ENCODE measurements around the gene AP1B1. TPM values are rescaled to one million over a fixed set of nuclear protein-coding genes. Genes with fewer than 3 reads are reported as not detected.

Gene AP1B1
- total and polyA plus RNA-seq, 2 of the 4 experiments (the other 2 are of a cell fraction) = 55.7 to 70.8 TPM

GRCh38 chr22:29396126-29396525 is 7.8 kb upstream of the AP1B1 start:
- Histone ChIP-seq H4K20me1 (ENCODE audit: insufficient read depth, low read length) (no peaks in the 10 kb centered on the region), H3K4me2 (ENCODE audit: low read depth, low read length) (no peak overlapping the region), H3K4me1 (ENCODE audit: control insufficient read depth, insufficient read depth, low read length) (no peaks in the 10 kb centered on the region), H4K91ac (ENCODE audit: insufficient read depth, low read depth, low read length) (no peak overlapping the region), H3K79me1 (ENCODE audit: low read depth in 1 of 2, low read length in 2 of 2) (no peaks in the 10 kb centered on the region), H3K23ac (ENCODE audit: low read depth, low read length) (no peak overlapping the region), H3K4ac (ENCODE audit: low read depth, low read length) (no peak overlapping the region), H3K14ac (replicated peaks; ENCODE audit: low read depth, low read length) (no peak overlapping the region), H3K4me3 (ENCODE audit: insufficient read depth, low read depth, low read length) (no peak overlapping the region), H2AK9ac (replicated peaks; ENCODE audit: low read depth, low read length, poor library complexity) (no peak overlapping the region), H3K27me3 (ENCODE audit: control insufficient read depth, insufficient read depth, low read length) (peaks cover 15% of the 10 kb centered on the region), H3K9ac (ENCODE audit: low read depth, low read length) (no peak overlapping the region), H2BK15ac (ENCODE audit: low read depth, low read length) (no peak overlapping the region), H3K36me3 (ENCODE audit: control insufficient read depth, insufficient read depth, low read length) (no peaks in the 10 kb centered on the region), H2AK5ac (ENCODE audit: low read depth, low read length) (no peak overlapping the region), H2BK120ac (ENCODE audit: low read depth, low read length) (no peak overlapping the region), H3K27ac (ENCODE audit: insufficient read depth, low read length) (no peak overlapping the region), H2AFZ (replicated peaks; ENCODE audit: low read length, poor library complexity) (no peak overlapping the region), H2BK20ac (ENCODE audit: low read depth, low read length) (no peak overlapping the region), H2BK5ac (ENCODE audit: low read depth, low read length, poor library complexity, severe bottlenecking) (no peak overlapping the region), H4K5ac (ENCODE audit: low read depth, low read length) (no peak overlapping the region), H4K8ac (ENCODE audit: low read depth in 2 of 2, low read length in 2 of 2) (no peak overlapping the region), H3K9me3 (ENCODE audit: control insufficient read depth, insufficient read depth, low read length) (no peaks in the 10 kb centered on the region), H3K18ac (ENCODE audit: low read depth, low read length) (no peak overlapping the region), H3K56ac (ENCODE audit: extremely low read depth, insufficient read depth, low read length) (no peak overlapping the region), H3K9me1 (ENCODE audit: insufficient read depth, low read length) (no peaks in the 10 kb centered on the region)
- TF ChIP-seq RCOR1 (IDR thresholded peaks at IDR 0.05; ENCODE audit: insufficient replicate concordance, low read length) = no peak
- no peak for TF ChIP-seq MAZ (IDR thresholded peaks at IDR 0.05; ENCODE audit: borderline replicate concordance, low read depth, low read length)
- TF ChIP-seq SMC3 (IDR thresholded peaks at IDR 0.05; ENCODE audit: low read depth, low read length) = no peak
- no peak for TF ChIP-seq MAFK (IDR thresholded peaks at IDR 0.05; ENCODE audit: low read depth, low read length)
- no peak for TF ChIP-seq MXI1 (IDR thresholded peaks at IDR 0.05; ENCODE audit: borderline replicate concordance, low read depth, low read length)
- no peak for TF ChIP-seq NFE2L2 (IDR thresholded peaks at IDR 0.05; ENCODE audit: low read depth, low read length)
- TF ChIP-seq BHLHE40 (IDR thresholded peaks at IDR 0.05; ENCODE audit: low read depth, low read length) = no peak
- no peak for TF ChIP-seq ELK1 (IDR thresholded peaks at IDR 0.05; ENCODE audit: borderline replicate concordance, low read depth, low read length)
- TF ChIP-seq RAD21 (IDR thresholded peaks at IDR 0.05; ENCODE audit: low read length) = no peak
- no peak for TF ChIP-seq USF2 (IDR thresholded peaks at IDR 0.05; ENCODE audit: low read depth, low read length)
- no peak for TF ChIP-seq CEBPB (IDR thresholded peaks at IDR 0.05; ENCODE audit: low read depth, low read length)
- TF ChIP-seq CHD1 (IDR thresholded peaks at IDR 0.05; ENCODE audit: low read depth, low read length) = no peak
- TF ChIP-seq CTCF (conservative IDR thresholded peaks at IDR 0.05; ENCODE audit: low read depth, low read length) = no peak
- no peak for TF ChIP-seq FOS (IDR thresholded peaks at IDR 0.05; ENCODE audit: low read depth, low read length)
- TF ChIP-seq POLR2A (IDR thresholded peaks at IDR 0.05; ENCODE audit: low read depth, low read length) = no peak
- TF ChIP-seq RFX5 (IDR thresholded peaks at IDR 0.05; ENCODE audit: low read depth, low read length) = no peak
- dilution Hi-C loops (cut with HindIII; ENCODE audit: low sequenced_read_pairs, unreplicated experiment) (no loop called here), intact Hi-C loops (cut with micrococcal nuclease) (no loop called here), in situ Hi-C loops (cut with MboI; ENCODE audit: low sequenced_read_pairs) (loop anchor here (10.0 kb wide), 1 partner anchor 109 kb away; no protein-coding TSS in a partner anchor)
- ATAC-seq (ENCODE audit: low read depth) (no peak), DNase-seq (no peak)
- BruUV-seq (replicated peaks) = no TSS peak
- CTCF ChIA-PET = interaction anchor here (0.6 kb wide), 1 partner anchor 190 kb away, joined by 5 read pairs; no protein-coding TSS in a partner anchor
- POLR2A ChIA-PET (ENCODE audit: unreplicated experiment) = no interaction called here
- WGBS, 2 experiments (ENCODE audit: extremely low coverage in 2 of 2, insufficient read length in 1 of 2) = no CpG with 5 or more reads among the region's 2 CpGs

Measured in IMR-90 (cell line).